Thyroid gland (tissue), 4 donors: ENCODE measurements around the gene PCNX3.

Experiments
- CTCF ChIP-seq, 6 experiments: fragments of 200-600 bp in 3 of 6; fragments of 450-650 bp in 3 of 6; sonication (generic) in 3 of 6; IDR thresholded peaks; one replicate each; pipeline ENCODE4 v1.5.1; 2016 to 2019; ENCODE audit warnings: antibody characterized with exemption in 6 of 6, mild to moderate bottlenecking in 2 of 6, inconsistent platforms in 1 of 6, moderate library complexity in 1 of 6
- POLR2A ChIP-seq, 2 donors: fragments of 450-650 bp; IDR thresholded peaks; one replicate each; pipeline ENCODE4 v1.6.1; 2017; ENCODE audit warnings: antibody characterized with exemption in 2 of 2, mild to moderate bottlenecking in 2 of 2, moderate library complexity in 1 of 2

GRCh38 chr11:65625628-65626342 lies 10.2 kb downstream of the PCNX3 start:
- peak in 5 of 6 experiments; percentile 15 to 49 (median 37) for TF ChIP-seq CTCF (IDR thresholded peaks at IDR 0.05)
- TF ChIP-seq POLR2A (IDR thresholded peaks at IDR 0.05), result no peak
